DMS114 treated with DMSO at 0.1 percent for 48 hours (cell line): ENCODE results near the gene CSGALNACT2.
"Not testable (repeated sequence)": the region's sequence is repeated elsewhere in the genome, so short reads cannot be mapped to it uniquely, and the experiment has no call there.

Source experiments
- DNase-seq: peaks from one replicate; lab custom pipeline; 2025; ENCODE audit not compliant: unreplicated experiment; lab: John Stamatoyannopoulos, UW

The CSGALNACT2 gene

DNA sequence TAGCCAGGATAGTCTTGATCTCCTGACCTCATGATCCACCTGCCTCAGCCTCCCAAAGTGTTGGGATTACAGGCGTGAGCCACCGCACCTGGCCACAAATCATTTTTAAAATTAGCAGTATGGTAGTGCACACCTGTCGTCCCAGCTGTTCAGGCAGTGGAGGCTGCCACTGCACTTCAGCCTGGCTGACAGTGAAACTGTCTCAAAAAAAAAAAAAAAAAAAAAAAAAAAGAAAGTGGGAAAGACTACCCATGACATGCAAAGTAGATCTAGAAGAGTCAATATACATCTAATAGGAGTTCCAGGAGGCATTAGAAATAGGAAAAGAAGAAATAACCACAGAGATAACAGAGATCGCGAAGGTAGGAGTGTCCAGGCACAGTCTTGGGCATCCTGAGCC lies 3.2 kb downstream of the CSGALNACT2 start:
- DNase-seq: no peak

DNA sequence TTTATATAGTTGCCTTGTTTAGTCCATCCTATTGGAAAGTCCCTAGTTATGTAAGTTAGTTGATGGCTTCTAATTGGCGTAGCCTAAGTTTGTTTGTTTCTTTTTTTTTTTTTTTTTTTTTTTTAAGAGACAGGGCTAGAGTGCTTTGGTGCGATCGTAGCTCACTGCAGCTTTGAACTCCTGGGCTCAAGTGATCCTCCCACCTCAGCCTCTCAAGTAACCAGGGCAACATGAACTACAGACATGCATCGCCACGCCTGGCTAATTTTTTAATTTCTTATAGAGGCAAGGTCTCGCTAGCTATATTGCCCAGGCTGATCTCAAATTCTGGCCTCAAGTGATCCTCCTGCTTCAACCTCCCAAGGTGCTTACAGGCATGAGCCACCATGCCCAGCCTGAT lies 7.1 kb downstream of the CSGALNACT2 start:
- no peak for DNase-seq

DNA sequence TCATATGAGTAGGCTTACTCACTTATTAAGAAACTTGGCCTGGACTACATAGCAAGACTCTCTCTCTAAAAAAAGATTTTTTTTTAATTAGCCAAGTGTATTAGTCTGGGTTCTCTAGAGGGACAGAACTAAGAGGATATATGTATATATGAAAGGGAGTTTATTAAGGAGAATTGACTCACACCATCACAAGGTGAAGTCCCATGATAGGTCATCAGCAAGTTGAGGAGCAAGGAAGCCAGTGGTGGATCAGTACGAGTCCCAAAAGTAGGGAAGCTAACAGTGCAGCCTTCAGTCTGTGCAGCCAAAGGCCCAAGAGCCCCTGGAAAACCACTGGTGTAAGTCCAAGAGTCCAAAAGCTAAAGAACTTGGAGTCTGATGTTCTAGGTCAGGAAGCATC lies 7.7 kb downstream of the CSGALNACT2 start:
- DNase-seq: not testable (repeated sequence)

DNA sequence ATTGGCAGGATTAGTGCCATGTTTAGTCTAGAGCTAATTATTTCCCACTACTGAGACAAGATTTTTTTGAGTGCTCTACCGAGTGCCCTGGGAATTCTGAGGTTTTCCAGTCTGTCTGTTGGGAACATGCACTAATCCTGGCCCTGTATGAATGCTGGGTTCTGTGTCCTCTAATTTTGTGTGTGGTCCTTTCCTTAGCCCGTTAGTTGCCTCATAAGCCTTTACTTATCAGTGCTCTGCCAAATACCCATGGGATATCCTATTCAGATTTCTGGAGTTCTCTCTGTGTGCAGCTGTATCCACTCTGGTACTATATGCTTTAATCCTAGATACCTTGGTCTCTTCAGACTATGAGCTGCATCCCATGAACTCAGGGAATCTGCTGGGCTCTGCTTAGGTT lies 13.1 kb downstream of the CSGALNACT2 start:
- no peak for DNase-seq

DNA sequence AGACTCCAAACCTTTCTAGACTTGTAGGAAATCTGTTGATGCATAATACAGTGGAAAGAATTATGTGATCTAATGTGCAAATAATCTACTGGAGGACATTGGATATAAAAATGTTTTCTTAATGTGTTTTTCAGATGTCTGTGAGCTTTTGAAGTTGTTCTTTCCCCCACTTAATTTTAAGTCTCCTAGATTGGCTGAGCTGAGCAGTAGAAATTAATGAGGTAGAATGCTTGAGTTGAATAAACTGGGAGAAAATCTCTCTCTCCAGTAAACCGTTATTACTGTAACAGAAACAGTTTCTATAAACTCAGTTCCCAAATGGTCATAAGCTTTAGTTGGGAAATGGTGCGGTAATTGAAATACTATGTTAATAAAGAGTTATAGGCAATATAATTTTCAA lies 15.7 kb downstream of the CSGALNACT2 start:
- DNase-seq: no peak

DNA sequence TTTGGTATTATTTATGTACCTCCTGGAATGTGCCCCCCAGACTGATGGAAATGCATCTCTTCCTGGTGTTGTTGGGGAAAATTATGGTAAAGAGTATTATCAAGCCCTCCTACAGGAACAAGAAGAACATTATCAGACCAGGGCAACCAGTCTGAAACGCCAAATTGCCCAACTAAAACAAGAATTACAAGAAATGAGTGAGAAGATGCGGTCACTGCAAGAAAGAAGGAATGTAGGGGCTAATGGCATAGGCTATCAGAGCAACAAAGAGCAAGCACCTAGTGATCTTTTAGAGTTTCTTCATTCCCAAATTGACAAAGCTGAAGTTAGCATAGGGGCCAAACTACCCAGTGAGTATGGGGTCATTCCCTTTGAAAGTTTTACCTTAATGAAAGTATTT lies 17.0 kb downstream of the CSGALNACT2 start:
- DNase-seq: no peak

DNA sequence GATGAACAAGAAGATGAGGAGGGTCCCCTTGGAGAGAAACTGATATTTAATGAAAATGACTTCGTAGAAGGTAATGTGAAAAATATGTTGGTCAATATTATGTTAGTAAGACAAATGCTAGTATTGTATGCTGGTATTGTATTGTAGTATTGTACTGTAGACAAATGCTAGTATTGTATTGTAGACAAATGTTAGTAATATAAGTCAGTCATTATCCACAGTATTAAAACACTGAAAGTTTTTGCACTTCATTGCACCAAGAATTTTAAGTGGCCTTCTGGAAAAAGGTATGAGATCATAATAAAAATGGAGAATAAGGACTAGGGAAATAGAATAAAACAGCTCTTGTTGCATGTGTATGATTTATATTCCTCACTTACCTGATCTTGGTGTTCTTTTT lies 17.5 kb downstream of the CSGALNACT2 start:
- DNase-seq: no peak

DNA sequence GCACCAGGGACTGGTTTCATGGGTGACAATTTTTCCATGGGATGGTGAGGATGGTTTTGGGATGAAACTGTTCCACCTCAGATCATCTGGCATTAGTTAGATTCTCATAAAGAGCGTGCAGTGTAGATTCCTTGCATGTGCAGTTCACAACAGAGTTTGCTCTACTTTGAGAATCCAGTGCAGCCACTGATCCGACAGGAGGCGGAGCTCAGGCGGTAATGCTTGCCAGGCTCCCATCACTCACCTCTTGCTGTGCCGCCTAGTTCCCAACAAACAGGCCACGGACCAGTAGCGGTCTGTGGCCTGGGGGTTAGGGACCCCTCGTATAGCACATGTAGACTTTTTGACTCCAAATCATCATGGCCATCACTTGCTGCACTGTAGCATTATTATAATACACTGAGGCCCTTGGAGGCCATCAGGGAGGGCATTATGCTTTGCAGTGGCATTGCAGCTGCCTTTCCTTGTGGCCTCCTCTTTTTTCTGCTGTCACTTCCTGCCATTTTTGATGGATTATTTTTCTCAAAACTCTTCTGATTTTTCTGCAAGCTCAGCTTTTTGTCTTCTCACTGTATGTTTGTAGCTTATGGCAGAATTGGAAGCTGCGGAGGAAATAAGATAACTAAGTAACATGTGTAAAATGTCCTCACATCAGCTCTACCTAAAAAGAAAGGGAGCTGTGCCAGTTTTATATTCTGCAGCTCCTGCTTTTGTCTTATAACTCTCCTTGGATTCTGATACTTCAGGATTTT lies 18.5 kb downstream of the CSGALNACT2 start:
- DNase-seq: no peak

DNA sequence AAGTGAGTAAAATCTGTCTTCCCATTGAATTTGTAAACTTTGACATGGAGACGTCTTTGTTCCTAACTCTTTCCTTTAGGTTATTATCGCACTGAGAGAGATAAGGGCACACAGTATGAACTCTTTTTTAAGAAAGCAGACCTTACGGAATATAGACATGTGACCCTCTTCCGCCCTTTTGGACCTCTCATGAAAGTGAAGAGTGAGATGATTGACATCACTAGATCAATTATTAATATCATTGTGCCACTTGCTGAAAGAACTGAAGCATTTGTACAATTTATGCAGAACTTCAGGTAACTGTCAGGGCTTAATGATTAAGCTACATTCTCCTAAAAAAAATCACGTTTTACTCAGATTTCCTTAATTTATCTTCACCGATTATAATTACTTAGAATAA lies 20.4 kb downstream of the CSGALNACT2 start:
- DNase-seq: no peak

DNA sequence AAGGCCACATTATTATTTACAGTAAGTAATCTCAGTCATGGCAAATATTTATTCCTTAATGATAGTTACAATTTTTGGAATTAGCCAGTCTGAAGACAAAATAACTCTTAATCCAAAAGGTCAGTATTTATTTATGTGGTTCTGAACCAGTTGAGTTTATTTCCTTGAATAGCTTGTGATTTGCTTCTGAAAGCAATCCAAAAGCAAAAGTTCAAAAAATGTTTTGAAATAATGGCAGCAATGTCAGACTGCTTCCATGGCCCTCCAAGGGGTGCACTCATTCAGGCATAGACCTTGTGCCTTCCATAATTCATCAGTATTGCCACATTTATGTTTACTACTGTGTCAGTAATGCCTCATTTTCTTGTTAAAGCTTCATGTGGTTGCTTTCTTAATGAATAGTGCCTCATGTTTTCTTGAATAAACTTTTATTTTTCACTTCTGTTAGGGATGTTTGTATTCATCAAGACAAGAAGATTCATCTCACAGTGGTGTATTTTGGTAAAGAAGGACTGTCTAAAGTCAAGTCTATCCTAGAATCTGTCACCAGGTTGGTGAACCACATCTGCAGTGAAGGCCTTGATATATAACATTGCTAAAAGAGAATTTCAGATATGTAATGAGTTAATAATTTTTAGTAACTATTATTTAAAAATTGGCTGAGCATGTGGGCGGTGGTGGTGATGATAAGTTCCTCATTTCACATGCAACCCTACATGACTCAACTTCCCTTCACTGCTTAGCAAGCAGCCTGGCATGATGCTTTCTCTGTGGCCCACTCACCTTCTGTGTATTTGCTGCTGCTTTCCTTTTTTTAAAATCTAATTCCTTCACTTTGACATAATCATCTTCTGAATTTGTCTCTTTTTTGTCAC lies 22.0 kb downstream of the CSGALNACT2 start:
- no peak for DNase-seq

DNA sequence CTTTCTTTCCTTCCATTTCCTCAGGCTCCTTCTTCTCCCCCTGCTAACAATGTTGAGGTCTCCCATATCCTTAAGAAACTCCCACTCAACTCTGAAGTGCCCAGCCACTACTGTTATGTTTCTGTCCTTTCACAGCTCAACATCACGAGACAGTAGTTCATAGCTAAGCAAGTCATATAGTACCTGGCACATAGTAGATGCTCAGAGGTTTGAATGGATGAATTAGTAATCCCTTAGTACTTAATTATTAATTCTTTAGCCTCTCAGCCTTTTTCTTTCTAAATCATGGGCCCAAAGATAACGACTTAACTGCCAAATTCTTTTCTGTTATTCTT lies 22.6 kb downstream of the CSGALNACT2 start:
- no peak for DNase-seq

DNA sequence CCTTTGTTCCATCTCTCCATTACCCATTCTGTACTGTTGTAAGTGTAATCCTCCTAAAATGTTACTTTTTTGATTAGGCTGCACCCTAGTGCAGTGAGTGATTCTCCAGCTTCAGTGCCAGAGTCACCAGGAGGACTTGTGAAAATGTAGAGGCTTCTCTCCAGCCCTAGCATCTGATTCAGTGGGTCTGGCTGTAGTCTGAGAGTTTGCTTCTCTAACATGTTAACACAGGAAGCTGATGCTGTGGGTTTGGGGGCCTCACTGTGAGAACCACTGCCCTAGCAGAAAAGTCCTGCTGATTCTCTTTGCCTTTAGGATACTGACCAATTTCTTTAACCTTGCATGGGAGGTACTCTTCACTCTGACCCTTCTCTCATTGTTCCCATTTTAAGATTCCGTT lies 24.4 kb downstream of the CSGALNACT2 start:
- DNase-seq: no peak

DNA sequence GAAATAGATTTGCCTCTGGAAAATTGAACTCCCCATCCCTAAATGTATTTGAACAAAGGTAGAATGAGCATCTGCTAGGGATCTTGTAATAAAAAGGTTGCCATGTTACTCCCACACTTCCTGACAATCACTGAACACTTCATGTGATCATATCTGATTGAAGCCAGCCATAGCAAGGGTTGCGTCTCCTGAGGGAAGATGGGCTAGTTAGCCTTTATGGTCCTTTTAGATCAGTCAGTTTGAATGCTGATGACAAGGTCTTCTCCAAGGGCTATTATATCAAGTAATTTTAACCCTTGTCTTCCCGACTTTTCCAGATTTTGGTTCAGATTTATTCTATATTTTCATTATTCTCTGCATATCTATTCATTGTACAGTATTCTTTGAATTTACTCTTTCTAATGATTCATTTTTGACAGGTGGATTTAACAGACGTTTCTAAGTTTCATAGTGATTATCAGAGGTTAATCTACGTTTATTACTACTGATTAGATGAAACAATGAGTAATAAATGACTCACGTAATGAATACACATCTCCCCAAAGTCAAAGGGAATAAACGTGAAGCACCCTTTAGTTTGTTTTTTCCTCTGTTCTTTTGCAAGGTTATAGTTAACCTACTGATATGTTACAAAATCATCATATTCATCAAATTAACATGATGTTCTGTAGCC lies 28.1 kb downstream of the CSGALNACT2 start:
- DNase-seq: no peak

DNA sequence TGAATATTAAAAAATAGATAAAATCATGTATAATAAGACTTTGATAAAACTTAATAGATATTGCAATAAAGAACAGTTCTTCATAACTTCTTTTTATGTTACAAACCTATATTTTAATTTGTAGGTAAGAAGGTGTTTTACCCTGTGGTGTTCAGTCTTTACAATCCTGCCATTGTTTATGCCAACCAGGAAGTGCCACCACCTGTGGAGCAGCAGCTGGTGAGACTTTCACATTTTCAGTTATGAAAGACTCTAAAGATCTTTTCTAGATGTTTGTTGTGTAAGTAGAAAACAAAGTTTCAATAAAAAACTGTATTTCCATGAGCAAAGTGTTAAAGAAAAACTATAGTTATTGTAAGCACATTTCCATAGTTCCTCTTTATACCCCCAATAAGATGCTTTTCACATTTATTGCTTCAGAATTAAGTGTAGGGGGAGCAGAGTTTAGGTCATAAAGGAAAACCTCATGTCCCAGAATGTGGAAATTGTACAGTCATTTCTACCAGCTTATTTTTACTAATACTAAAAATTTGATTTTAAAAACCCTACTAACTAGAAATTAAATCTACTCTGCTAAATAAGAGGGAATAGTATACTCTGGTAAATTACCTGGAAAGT lies 28.7 kb downstream of the CSGALNACT2 start:
- DNase-seq: no peak

DNA sequence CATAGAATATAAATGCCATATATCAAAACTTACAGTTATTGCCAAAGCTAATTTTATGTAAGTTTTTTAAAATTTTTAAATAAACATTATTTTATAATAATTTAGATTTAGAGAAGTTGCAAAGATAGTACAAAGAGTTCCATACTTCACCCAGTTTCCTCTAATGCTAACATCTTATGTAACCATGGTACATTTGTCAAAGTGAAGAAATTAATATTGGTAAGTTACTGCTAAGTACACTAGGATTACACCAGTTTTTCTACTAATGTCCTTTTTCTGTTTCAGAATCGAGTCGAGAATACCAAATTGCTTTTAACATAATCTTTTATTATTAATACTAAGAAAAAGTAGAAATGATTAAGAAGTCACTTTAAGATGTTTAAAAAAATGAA lies 29.2 kb downstream of the CSGALNACT2 start:
- no peak for DNase-seq

DNA sequence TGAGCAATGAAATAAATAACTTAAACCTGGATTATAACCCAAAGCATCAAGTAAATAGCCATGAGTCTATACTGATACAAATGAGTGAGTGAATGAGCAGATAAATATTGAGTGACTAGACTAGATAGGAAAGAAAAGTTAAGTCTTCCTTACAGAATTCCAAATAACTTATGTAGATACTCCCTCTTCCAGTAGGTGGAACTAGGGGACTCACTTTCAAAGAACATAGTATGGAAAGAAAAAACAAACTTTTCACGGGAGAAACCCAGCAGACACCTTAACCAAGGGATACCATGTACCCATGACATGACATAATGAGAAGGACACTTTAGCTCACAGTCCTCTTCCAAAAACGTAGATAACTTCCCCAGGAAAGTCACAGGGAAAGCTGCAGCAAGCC lies 32.2 kb downstream of the CSGALNACT2 start:
- peak; percentile 23 for DNase-seq

DNA sequence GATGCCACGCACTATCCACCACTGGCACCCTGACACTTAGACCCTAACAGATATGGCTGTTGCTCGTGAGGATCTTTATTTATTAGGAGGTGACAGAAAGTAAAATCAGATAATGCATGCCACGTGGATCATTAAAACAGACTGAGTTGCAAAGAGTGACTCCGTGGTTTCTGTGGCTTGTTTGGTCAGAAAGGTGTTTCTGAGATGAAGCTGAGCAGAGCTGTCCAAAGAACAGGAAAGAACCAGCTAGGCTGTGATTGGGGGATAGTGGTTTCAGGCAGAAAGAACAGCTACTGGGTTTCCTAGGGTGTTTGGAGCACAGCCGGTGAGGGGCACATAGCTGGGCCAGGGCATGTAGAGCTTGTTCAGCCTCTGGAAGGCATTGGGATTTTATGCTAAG lies 34.4 kb downstream of the CSGALNACT2 start:
- no peak for DNase-seq

DNA sequence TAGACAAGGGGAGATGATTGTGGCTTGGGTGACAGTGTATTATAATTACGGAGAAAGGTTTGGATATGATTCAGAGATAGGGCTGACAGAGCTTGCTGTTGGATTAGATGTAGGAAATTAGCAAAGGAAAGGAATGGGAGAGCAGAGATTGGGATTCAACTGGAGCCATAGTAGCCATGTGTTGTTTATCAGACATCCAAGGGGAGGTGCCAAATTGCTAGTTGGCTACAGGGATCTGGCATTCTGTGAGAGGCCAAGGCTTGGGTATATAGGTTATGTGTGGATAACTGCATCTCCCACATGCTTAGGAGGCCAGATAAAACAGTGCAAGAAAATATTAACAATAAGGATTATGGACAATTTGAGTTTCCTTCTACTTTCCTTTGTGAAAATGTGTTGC lies 34.9 kb downstream of the CSGALNACT2 start:
- no peak for DNase-seq

DNA sequence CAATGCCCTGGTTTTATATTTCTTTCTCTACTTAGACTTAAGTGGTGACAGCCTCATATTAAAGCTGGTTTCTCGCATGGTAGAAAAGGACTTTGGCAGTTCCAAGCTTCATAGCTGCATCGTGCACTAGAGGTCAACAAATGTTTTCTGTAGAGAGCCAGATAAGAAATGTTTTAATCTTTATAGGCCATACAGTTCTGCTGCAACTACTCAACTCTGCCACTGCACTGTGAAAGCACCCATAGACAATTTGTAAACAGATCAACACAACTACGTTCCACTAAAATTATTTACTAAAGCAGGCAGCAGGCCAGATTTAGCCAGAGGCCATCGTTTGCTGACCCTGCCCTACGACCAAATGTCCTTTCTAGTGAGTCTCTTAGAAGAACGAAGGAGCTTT lies 36.7 kb downstream of the CSGALNACT2 start:
- no peak for DNase-seq

DNA sequence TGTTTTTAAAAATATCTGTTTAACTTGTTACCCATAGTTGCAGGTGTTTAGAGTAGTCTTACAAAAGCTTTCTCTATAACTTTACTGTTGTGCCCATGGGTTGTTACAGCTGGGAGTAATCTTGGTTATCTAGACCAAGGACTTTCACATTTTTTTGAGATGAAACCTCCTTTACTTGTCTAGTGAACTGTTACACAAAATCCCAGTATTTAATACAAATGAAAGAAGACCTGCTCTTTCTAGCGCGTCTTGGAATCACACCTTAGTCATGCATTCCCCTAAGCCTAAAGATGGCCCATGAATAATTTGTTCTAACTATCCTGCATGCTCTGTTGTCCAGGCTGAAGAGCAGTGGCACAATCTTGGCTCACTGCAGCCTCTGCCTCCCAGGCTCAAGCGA lies 38.0 kb downstream of the CSGALNACT2 start:
- DNase-seq: no peak

DNA sequence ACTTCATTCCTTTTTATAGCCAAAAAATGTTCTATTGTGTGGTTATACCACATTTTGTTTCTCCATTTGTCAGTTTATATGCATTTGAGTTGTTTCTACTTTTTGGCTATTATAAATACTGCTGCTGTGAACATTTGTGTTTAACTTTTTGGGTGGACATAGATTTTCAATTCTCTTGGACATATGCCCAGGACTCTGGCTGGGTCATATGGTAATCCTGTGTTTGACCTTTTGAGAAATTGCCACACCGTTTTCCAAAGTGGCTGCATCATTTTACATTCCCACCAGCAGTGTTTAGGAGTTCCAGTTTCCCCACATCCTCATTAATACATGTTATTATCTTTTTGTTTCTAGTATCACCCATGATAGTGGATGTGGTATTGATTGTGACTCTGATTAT lies 39.4 kb downstream of the CSGALNACT2 start:
- DNase-seq: no peak

DNA sequence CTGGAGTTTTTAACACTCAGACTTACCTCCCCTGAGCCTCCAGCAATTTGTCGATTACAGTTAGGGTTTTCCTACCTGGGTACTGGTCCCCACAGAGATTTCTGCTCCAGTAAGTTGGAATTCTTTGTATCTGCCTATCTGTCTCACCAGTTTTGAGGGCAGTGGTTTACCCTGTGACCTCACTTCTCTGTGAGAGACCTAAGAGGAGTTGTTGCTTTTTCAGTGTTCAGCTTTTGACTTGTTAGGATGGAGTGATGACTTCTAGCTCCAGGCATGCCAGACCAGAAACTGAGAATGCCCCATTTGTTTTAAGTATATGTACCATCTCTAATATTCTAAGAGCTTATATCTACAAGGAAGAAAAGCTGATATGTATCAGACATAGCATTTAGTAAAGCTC lies 42.9 kb downstream of the CSGALNACT2 start:
- DNase-seq: no peak
